Measurements from ENCODE around the gene CLIP2.

Gene CLIP2

DNA sequence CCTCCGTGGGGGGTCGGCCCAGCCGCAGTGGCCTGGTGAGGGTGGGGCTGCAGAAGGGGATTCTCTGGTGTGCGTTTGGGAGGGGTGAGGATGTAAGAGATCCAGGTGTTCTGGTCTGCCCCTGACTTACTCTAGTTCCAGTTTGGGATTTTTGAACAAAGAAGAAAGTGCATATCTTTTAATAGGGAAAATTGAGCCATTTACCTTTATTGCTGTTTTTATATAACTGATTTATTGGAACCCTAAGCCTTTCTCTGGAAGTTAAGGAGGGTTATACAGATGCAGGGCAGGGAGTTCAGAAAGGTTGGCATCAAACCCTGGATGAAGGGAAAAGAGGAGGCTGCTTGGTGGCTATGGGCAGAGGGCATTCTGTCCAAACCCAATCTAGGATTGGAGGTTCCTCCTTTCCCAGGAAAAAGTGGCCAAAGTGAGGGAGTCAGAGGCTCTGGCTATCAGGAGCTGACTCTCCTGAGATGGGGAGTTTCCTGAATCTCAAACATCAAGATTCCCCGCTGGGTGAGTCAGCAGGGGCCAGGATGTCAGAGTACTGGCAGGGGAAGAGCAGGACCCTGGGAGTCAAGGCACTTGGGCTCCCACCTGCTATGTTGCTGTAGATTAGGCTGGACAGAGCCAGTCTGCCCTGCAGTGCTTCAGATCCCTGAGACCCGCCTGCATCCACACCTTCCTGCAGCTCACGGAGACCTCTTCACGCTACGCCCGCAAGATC lies 67.5 kb downstream of the CLIP2 start:
- Histone ChIP-seq H3K4me1 (ENCODE audit: control insufficient read depth, insufficient read depth, low read length) (no peaks in the 10 kb centered on the region), H3K27ac (ENCODE audit: extremely low read depth, low read depth, low read length) (no peak overlapping the region), H3K4me3 (ENCODE audit: low read depth, low read length) (no peak overlapping the region), H3K9me3 (ENCODE audit: control insufficient read depth, insufficient read depth, low read depth, low read length) (no peaks in the 10 kb centered on the region), H3K36me3 (ENCODE audit: control insufficient read depth in 2 of 2, insufficient read depth in 1 of 2, low read length in 2 of 2) (peaks cover 0 to 4% of the 10 kb centered on the region in 2 experiments; a peak in 2 of 3 replicates)
- POLR2A ChIA-PET = no interaction called here
- TF ChIP-seq YY1 (tag by site-specific recombination; IDR thresholded peaks at IDR 0.05) = no peak
- TF ChIP-seq, protein P1, sequence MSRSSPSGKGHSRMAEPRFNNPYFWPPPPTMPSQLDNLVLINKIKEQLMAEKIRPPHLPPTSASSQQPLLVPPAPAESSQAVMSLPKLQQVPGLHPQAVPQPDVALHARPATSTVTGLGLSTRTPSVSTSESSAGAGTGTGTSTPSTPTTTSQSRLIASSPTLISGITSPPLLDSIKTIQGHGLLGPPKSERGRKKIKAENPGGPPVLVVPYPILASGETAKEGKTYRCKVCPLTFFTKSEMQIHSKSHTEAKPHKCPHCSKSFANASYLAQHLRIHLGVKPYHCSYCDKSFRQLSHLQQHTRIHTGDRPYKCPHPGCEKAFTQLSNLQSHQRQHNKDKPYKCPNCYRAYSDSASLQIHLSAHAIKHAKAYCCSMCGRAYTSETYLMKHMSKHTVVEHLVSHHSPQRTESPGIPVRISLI (tag by site-specific recombination; IDR thresholded peaks at IDR 0.05) = no peak
- TF ChIP-seq ZNF404 (tag by site-specific recombination; IDR thresholded peaks at IDR 0.05) = no peak
- 0 out of 2 replicates have a peak, but pooled peaks have one; percentile 42 for TF ChIP-seq ZIC2 (tag by site-specific recombination; IDR thresholded peaks at IDR 0.05)
- TF ChIP-seq ZNF19 (tag by site-specific recombination; IDR thresholded peaks at IDR 0.05; ENCODE audit: low read depth) = no peak
- CTCF ChIA-PET = interaction anchor here (0.7 to 1.0 kb wide), 2 partner anchors 77 to 86 kb away, joined by 3 to 4 read pairs; no protein-coding TSS in a partner anchor

DNA sequence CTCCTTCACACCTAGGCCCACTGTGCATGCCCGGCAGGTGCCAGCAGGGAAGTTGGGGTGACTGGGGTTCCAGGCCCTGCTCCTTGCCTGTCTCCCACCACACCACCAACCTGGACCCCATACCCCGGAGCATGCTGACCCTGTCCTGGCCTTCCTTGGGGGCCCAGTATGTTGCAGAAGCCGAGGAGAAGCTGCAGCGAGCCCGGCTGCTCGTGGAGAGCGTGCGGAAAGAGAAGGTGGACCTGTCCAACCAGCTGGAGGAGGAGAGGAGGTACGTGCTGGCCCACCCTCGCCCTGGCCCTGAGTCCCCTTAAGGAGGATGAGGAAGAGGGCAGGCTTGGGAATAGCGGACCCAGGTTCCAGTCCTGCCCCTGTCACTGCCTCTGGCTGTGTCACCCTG lies 70.8 kb downstream of the CLIP2 start:
- ChIA-PET CTCF (no interaction called here), POLR2A (no interaction called here)
- H3K4me1 ChIP-seq (ENCODE audit: control insufficient read depth, insufficient read depth, low read length) = no peaks in the 10 kb centered on the region
- H3K27ac ChIP-seq (ENCODE audit: extremely low read depth, low read depth, low read length) = no peak overlapping the region
- TF ChIP-seq OVOL3 (tag by site-specific recombination; IDR thresholded peaks at IDR 0.05) (no peak), ZNF112 (tag by site-specific recombination; IDR thresholded peaks at IDR 0.05) (no peak), ZNF239 (tag by site-specific recombination; IDR thresholded peaks at IDR 0.05) (no peak), EGR2 (tag by site-specific recombination; IDR thresholded peaks at IDR 0.05; ENCODE audit: low read depth) (no peak), ZNF175 (tag by site-specific recombination; IDR thresholded peaks at IDR 0.05) (no peak), ZNF677 (tag by site-specific recombination; IDR thresholded peaks at IDR 0.05) (no peak)
- TF ChIP-seq, protein P2, sequence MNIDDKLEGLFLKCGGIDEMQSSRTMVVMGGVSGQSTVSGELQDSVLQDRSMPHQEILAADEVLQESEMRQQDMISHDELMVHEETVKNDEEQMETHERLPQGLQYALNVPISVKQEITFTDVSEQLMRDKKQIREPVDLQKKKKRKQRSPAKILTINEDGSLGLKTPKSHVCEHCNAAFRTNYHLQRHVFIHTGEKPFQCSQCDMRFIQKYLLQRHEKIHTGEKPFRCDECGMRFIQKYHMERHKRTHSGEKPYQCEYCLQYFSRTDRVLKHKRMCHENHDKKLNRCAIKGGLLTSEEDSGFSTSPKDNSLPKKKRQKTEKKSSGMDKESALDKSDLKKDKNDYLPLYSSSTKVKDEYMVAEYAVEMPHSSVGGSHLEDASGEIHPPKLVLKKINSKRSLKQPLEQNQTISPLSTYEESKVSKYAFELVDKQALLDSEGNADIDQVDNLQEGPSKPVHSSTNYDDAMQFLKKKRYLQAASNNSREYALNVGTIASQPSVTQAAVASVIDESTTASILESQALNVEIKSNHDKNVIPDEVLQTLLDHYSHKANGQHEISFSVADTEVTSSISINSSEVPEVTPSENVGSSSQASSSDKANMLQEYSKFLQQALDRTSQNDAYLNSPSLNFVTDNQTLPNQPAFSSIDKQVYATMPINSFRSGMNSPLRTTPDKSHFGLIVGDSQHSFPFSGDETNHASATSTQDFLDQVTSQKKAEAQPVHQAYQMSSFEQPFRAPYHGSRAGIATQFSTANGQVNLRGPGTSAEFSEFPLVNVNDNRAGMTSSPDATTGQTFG (tag by site-specific recombination; IDR thresholded peaks at IDR 0.05; ENCODE audit: borderline replicate concordance) = no peak
- H3K36me3 ChIP-seq (ENCODE audit: control insufficient read depth in 2 of 2, insufficient read depth in 1 of 2, low read length in 2 of 2) = no peaks in the 10 kb centered on the region; a peak in 1 of 3 replicates
- no peak overlapping the region for H3K4me3 ChIP-seq (ENCODE audit: low read depth, low read length)
- H3K9me3 ChIP-seq (ENCODE audit: control insufficient read depth, insufficient read depth, low read depth, low read length) = no peaks in the 10 kb centered on the region

DNA sequence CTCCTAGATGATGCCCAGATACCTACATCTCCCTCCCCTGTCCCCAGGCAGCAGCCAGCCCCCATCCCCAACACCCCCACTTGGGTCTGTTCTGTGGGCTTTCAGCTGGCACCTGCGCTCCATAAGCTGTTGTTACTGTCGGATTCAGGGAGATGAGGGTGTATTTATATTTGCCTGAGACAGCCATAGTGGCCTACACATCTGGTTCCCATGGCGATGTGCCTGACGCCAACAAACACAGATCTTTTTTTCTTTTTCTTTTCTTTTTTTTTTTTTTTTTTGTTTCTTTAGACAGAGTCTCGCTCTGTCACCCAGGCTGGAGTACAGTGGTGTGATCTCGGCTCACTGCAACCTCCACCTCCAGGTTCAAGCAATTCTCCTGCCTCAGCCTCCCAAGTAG lies 73.1 kb downstream of the CLIP2 start:
- Histone ChIP-seq H3K4me3 (ENCODE audit: low read depth, low read length) (no peak overlapping the region), H3K4me1 (ENCODE audit: control insufficient read depth, insufficient read depth, low read length) (peaks cover 2% of the 10 kb centered on the region; the same call in 1 of the 2 replicates), H3K27ac (ENCODE audit: extremely low read depth, low read depth, low read length) (no peak overlapping the region), H3K36me3 (ENCODE audit: control insufficient read depth in 2 of 2, insufficient read depth in 1 of 2, low read length in 2 of 2) (no peaks in the 10 kb centered on the region; a peak in 1 of 3 replicates), H3K9me3 (ENCODE audit: control insufficient read depth, insufficient read depth, low read depth, low read length) (no peaks in the 10 kb centered on the region)
- ChIA-PET CTCF (no interaction called here), POLR2A (interaction anchor here (0.6 kb wide), 1 partner anchor 309 kb away, joined by 3 read pairs; no protein-coding TSS in a partner anchor)
- TF ChIP-seq ZNF544 (tag by site-specific recombination; IDR thresholded peaks at IDR 0.05) = no peak
- no peak for TF ChIP-seq MYNN (tag by site-specific recombination; IDR thresholded peaks at IDR 0.05; ENCODE audit: borderline replicate concordance)
- no peak for TF ChIP-seq ZNF24 (tag by site-specific recombination; IDR thresholded peaks at IDR 0.05)
- TF ChIP-seq REPIN1 (tag by site-specific recombination; IDR thresholded peaks at IDR 0.05; ENCODE audit: low read depth) = no peak
- no peak for TF ChIP-seq ZNF768 (tag by site-specific recombination; IDR thresholded peaks at IDR 0.05)
- no peak for TF ChIP-seq ZIC2 (tag by site-specific recombination; IDR thresholded peaks at IDR 0.05)
- no peak for TF ChIP-seq ZNF530 (tag by site-specific recombination; IDR thresholded peaks at IDR 0.05; ENCODE audit: low read depth)
- no peak for TF ChIP-seq ZNF610 (tag by site-specific recombination; IDR thresholded peaks at IDR 0.05; ENCODE audit: borderline replicate concordance)
- no peak for TF ChIP-seq EGR2 (tag by site-specific recombination; IDR thresholded peaks at IDR 0.05; ENCODE audit: low read depth)
- no peak for TF ChIP-seq ZNF600 (tag by site-specific recombination; IDR thresholded peaks at IDR 0.05)
- TF ChIP-seq KLF17 (tag by site-specific recombination; IDR thresholded peaks at IDR 0.05) = no peak
- no peak for TF ChIP-seq ZNF707 (tag by site-specific recombination; IDR thresholded peaks at IDR 0.05)
- no peak for TF ChIP-seq ZBTB44 (tag by site-specific recombination; IDR thresholded peaks at IDR 0.05)
- no peak for TF ChIP-seq ZBTB21 (tag by site-specific recombination; IDR thresholded peaks at IDR 0.05)
- TF ChIP-seq GLI4 (tag by site-specific recombination; IDR thresholded peaks at IDR 0.05) = no peak
- TF ChIP-seq ZNF791 (tag by site-specific recombination; IDR thresholded peaks at IDR 0.05) = no peak

Measured in HEK293 (cell line).